ENCODE measurements around the gene TAB3. TPM values are rescaled to one million over a fixed set of nuclear protein-coding genes. Genes with fewer than 3 reads are reported as not detected.

Gene TAB3
- total and polyA plus RNA-seq, 2 of the 4 experiments (the other 2 are of a cell fraction), result 4.7 to 6.4 TPM

GRCh38 chrX:30938295-30938694 lies 49.2 kb upstream of the TAB3 start:
- in situ Hi-C loops (cut with MboI; ENCODE audit: low sequenced_read_pairs) (no loop called here), intact Hi-C loops (cut with micrococcal nuclease) (no loop called here), dilution Hi-C loops (cut with HindIII; ENCODE audit: low sequenced_read_pairs, unreplicated experiment) (no loop called here)
- Histone ChIP-seq H3K9me1 (ENCODE audit: insufficient read depth, low read length) (no peaks in the 10 kb centered on the region), H4K8ac (ENCODE audit: low read depth in 2 of 2, low read length in 2 of 2) (no peak overlapping the region), H3K4me3 (ENCODE audit: insufficient read depth, low read depth, low read length) (no peak overlapping the region), H3K9ac (ENCODE audit: low read depth, low read length) (no peak overlapping the region), H3K27ac (ENCODE audit: insufficient read depth, low read length) (no peak overlapping the region), H3K79me1 (ENCODE audit: low read depth in 1 of 2, low read length in 2 of 2) (no peaks in the 10 kb centered on the region), H3K4me2 (ENCODE audit: low read depth, low read length) (no peak overlapping the region), H4K91ac (ENCODE audit: insufficient read depth, low read depth, low read length) (no peak overlapping the region), H3K9me3 (ENCODE audit: control insufficient read depth, insufficient read depth, low read length) (no peaks in the 10 kb centered on the region), H2AK9ac (replicated peaks; ENCODE audit: low read depth, low read length, poor library complexity) (no peak overlapping the region), H3K56ac (ENCODE audit: extremely low read depth, insufficient read depth, low read length) (no peak overlapping the region), H3K23ac (ENCODE audit: low read depth, low read length) (no peak overlapping the region), H4K5ac (ENCODE audit: low read depth, low read length) (no peak overlapping the region), H4K20me1 (ENCODE audit: insufficient read depth, low read length) (no peaks in the 10 kb centered on the region), H2BK20ac (ENCODE audit: low read depth, low read length) (no peak overlapping the region), H3K4me1 (ENCODE audit: control insufficient read depth, insufficient read depth, low read length) (no peaks in the 10 kb centered on the region), H2BK120ac (ENCODE audit: low read depth, low read length) (no peak overlapping the region), H3K27me3 (ENCODE audit: control insufficient read depth, insufficient read depth, low read length) (peaks cover 2% of the 10 kb centered on the region; the same call in 1 of the 2 replicates), H3K14ac (replicated peaks; ENCODE audit: low read depth, low read length) (no peak overlapping the region), H3K4ac (ENCODE audit: low read depth, low read length) (no peak overlapping the region), H2BK5ac (ENCODE audit: low read depth, low read length, poor library complexity, severe bottlenecking) (no peak overlapping the region), H2AK5ac (ENCODE audit: low read depth, low read length) (no peak overlapping the region), H3K36me3 (ENCODE audit: control insufficient read depth, insufficient read depth, low read length) (no peaks in the 10 kb centered on the region), H2AFZ (replicated peaks; ENCODE audit: low read length, poor library complexity) (no peak overlapping the region), H3K18ac (ENCODE audit: low read depth, low read length) (no peak overlapping the region), H2BK15ac (ENCODE audit: low read depth, low read length) (no peak overlapping the region)
- no CpG with 5 or more reads among the region's 5 CpGs for WGBS, 2 experiments (ENCODE audit: extremely low coverage in 2 of 2, insufficient read length in 1 of 2)
- ATAC-seq (ENCODE audit: low read depth) (no peak), DNase-seq (no peak)
- CTCF ChIA-PET, result interaction anchor here (0.7 kb wide), 1 partner anchor 15 kb away, joined by 3 read pairs; no protein-coding TSS in a partner anchor
- POLR2A ChIA-PET (ENCODE audit: unreplicated experiment), result no interaction called here
- BruUV-seq (replicated peaks), result no TSS peak
- no peak for TF ChIP-seq POLR2A (IDR thresholded peaks at IDR 0.05; ENCODE audit: low read depth, low read length)
- no peak for TF ChIP-seq RFX5 (IDR thresholded peaks at IDR 0.05; ENCODE audit: low read depth, low read length)
- TF ChIP-seq USF2 (IDR thresholded peaks at IDR 0.05; ENCODE audit: low read depth, low read length), result no peak
- no peak for TF ChIP-seq ELK1 (IDR thresholded peaks at IDR 0.05; ENCODE audit: borderline replicate concordance, low read depth, low read length)
- no peak for TF ChIP-seq BHLHE40 (IDR thresholded peaks at IDR 0.05; ENCODE audit: low read depth, low read length)
- no peak for TF ChIP-seq MAFK (IDR thresholded peaks at IDR 0.05; ENCODE audit: low read depth, low read length)
- TF ChIP-seq MXI1 (IDR thresholded peaks at IDR 0.05; ENCODE audit: borderline replicate concordance, low read depth, low read length), result no peak
- no peak for TF ChIP-seq CTCF (conservative IDR thresholded peaks at IDR 0.05; ENCODE audit: low read depth, low read length)

Data from IMR-90 (cell line).